Fibroblast of lung (primary cell): ENCODE data around the gene LDLRAD3. TPM values are rescaled to one million over a fixed set of nuclear protein-coding genes. Genes with fewer than 3 reads are reported as not detected.

Experiments
- DNase-seq, 2 donors: peaks; one replicate each; pipeline versions ENCODE4 v3.0.0 to v3.0.0-alpha.2; 2010; ENCODE audit warnings: low read depth in 2 of 2
- H2AFZ ChIP-seq: 2 replicates; pipeline ENCODE4 v1.5.1; 2012; ENCODE audit warnings: low read length, control low read depth, inconsistent platforms
- H3K27ac ChIP-seq: 2 replicates; pipeline ENCODE4 v1.5.1; 2011; ENCODE audit warnings: low read length, control low read depth; ENCODE audit not compliant: insufficient read depth
- H3K27me3 ChIP-seq: 2 replicates; pipeline ENCODE4 v1.5.1; 2011; ENCODE audit warnings: mild to moderate bottlenecking, low read length; ENCODE audit not compliant: control insufficient read depth, insufficient read depth
- H3K36me3 ChIP-seq: 2 replicates; pipeline ENCODE4 v1.5.1; 2011; ENCODE audit warnings: low read length; ENCODE audit not compliant: control insufficient read depth, insufficient read depth
- H3K4me1 ChIP-seq: 2 replicates; pipeline ENCODE4 v1.5.1; 2011; ENCODE audit warnings: low read length; ENCODE audit not compliant: control insufficient read depth, insufficient read depth; ENCODE audit errors: extremely low read depth
- H3K4me2 ChIP-seq: 2 replicates; pipeline ENCODE4 v1.5.1; 2011; ENCODE audit warnings: low read length, control low read depth; ENCODE audit not compliant: insufficient read depth; ENCODE audit errors: extremely low read depth
- H3K4me3 ChIP-seq, 4 experiments: fragments of 200-600 bp in 1 of 4; sonication (generic) in 1 of 4; replicated peaks in 1 of 4; 2 replicates each; pipeline ENCODE4 v1.5.1; 2011 to 2016; ENCODE audit warnings: low read length in 4 of 4, low read depth in 3 of 4, mild to moderate bottlenecking in 3 of 4, control low read depth in 2 of 4, inconsistent platforms in 1 of 4, mixed read lengths in 1 of 4; ENCODE audit not compliant: insufficient read depth in 1 of 4; ENCODE audit errors: control extremely low read depth in 1 of 4
- H3K79me2 ChIP-seq: 2 replicates; pipeline ENCODE4 v1.5.1; 2012; ENCODE audit warnings: mild to moderate bottlenecking, low read length, inconsistent platforms; ENCODE audit not compliant: control insufficient read depth, insufficient read depth
- H3K9ac ChIP-seq: 2 replicates; pipeline ENCODE4 v1.5.1; 2011; ENCODE audit warnings: mild to moderate bottlenecking, low read length, control low read depth; ENCODE audit not compliant: insufficient read depth
- H3K9me3 ChIP-seq: 2 replicates; pipeline ENCODE4 v1.5.1; 2012; ENCODE audit warnings: low read depth, low read length; ENCODE audit not compliant: control insufficient read depth, insufficient read depth
- H4K20me1 ChIP-seq: 2 replicates; pipeline ENCODE4 v1.5.1; 2011; ENCODE audit warnings: low read length; ENCODE audit not compliant: control insufficient read depth, insufficient read depth; ENCODE audit errors: extremely low read depth
- CTCF ChIP-seq, 2 donors: IDR thresholded peaks in 1 of 2; conservative IDR thresholded peaks in 1 of 2; 1 replicate in 1 of 2; 2 replicates in 1 of 2; pipeline ENCODE4 v1.5.1; 2011 to 2012; ENCODE audit warnings: low read length in 2 of 2, control low read depth in 1 of 2, inconsistent platforms in 1 of 2, low read depth in 1 of 2, mild to moderate bottlenecking in 1 of 2
- EZH2 ChIP-seq: IDR thresholded peaks from 2 replicates; pipeline ENCODE4 v1.5.1; 2012; ENCODE audit warnings: low read length, control low read depth, mild to moderate bottlenecking; ENCODE audit errors: missing control alignments
- polyA plus RNA-seq, 2 donors: library from polyadenylated mRNA; depleted of rRNA in 1 of 2; stranded (reverse) in 1 of 2; unstranded in 1 of 2; fragments of >200 nt; gene quantifications; 2 replicates each; pipeline ENCODE4 v1.2.1, GENCODE V29; 2011 to 2012; ENCODE audit warnings: missing spikeins in 1 of 2
- total RNA-seq: library from RNA; depleted of rRNA; stranded (reverse); fragments of >200 nt; gene quantifications from 2 replicates; pipeline ENCODE4 v1.2.1, GENCODE V29; 2014

LDLRAD3 gene
- total and polyA plus RNA-seq, 2 donors (not counting 1 experiment from before 2014, with no cell fraction given): 3.8 to 7.8 TPM

GRCh38 chr11:36034551-36035331 lies 90.9 kb downstream of the LDLRAD3 start:
- no peaks in the 10 kb centered on the region for H3K27me3 ChIP-seq
- no peaks in the 10 kb centered on the region for H3K9me3 ChIP-seq
- H4K20me1 ChIP-seq: no peaks in the 10 kb centered on the region
- DNase-seq: peak; percentile 81 to 94
- no peak overlapping the region for H3K27ac ChIP-seq
- H3K36me3 ChIP-seq: no peaks in the 10 kb centered on the region
- H3K9ac ChIP-seq: no peak overlapping the region
- no peak overlapping the region for H2AFZ ChIP-seq
- TF ChIP-seq EZH2 (no peak), CTCF (conservative IDR thresholded peaks at IDR 0.05 in 1 of 2, IDR thresholded peaks at IDR 0.05 in 1 of 2; ENCODE audit: low read depth in 1 of 2, low read length in 2 of 2) (no peak)
- H3K4me3 ChIP-seq: no peak overlapping the region
- H3K4me1 ChIP-seq: peaks cover 18% of the 10 kb centered on the region
- H3K79me2 ChIP-seq: no peaks in the 10 kb centered on the region
- peak overlapping the region; percentile 13 for H3K4me2 ChIP-seq

- Histone ChIP-seq H3K79me2 (no peaks in the 10 kb centered on the region), H3K4me2 (no peak overlapping the region), H3K9ac (no peak overlapping the region), H3K27me3 (no peaks in the 10 kb centered on the region), H3K9me3 (no peaks in the 10 kb centered on the region), H4K20me1 (no peaks in the 10 kb centered on the region), H3K4me3 (no peak overlapping the region), H3K4me1 (peaks cover 14% of the 10 kb centered on the region), H3K36me3 (no peaks in the 10 kb centered on the region), H2AFZ (no peak overlapping the region), H3K27ac (no peak overlapping the region)
- TF ChIP-seq EZH2: no peak
- TF ChIP-seq CTCF (conservative IDR thresholded peaks at IDR 0.05 in 1 of 2, IDR thresholded peaks at IDR 0.05 in 1 of 2; ENCODE audit: low read depth in 1 of 2, low read length in 2 of 2): no peak
- no peak for DNase-seq
These were observed 91.6 kb downstream of the LDLRAD3 start for GRCh38 chr11:36035454-36035853.

- Histone ChIP-seq H3K4me1 (peaks cover 12% of the 10 kb centered on the region), H3K79me2 (no peaks in the 10 kb centered on the region), H3K4me3 (no peak overlapping the region), H3K36me3 (no peaks in the 10 kb centered on the region), H3K9ac (no peak overlapping the region), H3K9me3 (no peaks in the 10 kb centered on the region), H3K27me3 (no peaks in the 10 kb centered on the region), H2AFZ (no peak overlapping the region), H3K27ac (no peak overlapping the region), H3K4me2 (no peak overlapping the region), H4K20me1 (no peaks in the 10 kb centered on the region)
- DNase-seq: no peak
- no peak for TF ChIP-seq CTCF (conservative IDR thresholded peaks at IDR 0.05 in 1 of 2, IDR thresholded peaks at IDR 0.05 in 1 of 2; ENCODE audit: low read depth in 1 of 2, low read length in 2 of 2)
- no peak for TF ChIP-seq EZH2
These were observed 92.1 kb downstream of the LDLRAD3 start for GRCh38 chr11:36035999-36036398.
